GM20000 (cell line): ENCODE data around the gene IGSF23.
"Not testable (repeated sequence)": the region's sequence is repeated elsewhere in the genome, so short reads cannot be mapped to it uniquely, and the experiment has no call there.

ENCODE experiments used
- DNase-seq: peaks from one replicate; pipeline ENCODE4 v3.0.0; 2012; ENCODE audit warnings: low spot score
- TF ChIP-seq, protein P1 (sequence below): IDR thresholded peaks from 2 replicates; pipeline ENCODE4 v1.5.1; 2012; ENCODE audit warnings: mild to moderate bottlenecking, control low read depth; ENCODE audit errors: extremely low read depth, missing control alignments

The IGSF23 gene

GRCh38 chr19:44588771-44589112 is 24.6 kb upstream of the IGSF23 start:
- no peak for DNase-seq
- TF ChIP-seq, protein P1, sequence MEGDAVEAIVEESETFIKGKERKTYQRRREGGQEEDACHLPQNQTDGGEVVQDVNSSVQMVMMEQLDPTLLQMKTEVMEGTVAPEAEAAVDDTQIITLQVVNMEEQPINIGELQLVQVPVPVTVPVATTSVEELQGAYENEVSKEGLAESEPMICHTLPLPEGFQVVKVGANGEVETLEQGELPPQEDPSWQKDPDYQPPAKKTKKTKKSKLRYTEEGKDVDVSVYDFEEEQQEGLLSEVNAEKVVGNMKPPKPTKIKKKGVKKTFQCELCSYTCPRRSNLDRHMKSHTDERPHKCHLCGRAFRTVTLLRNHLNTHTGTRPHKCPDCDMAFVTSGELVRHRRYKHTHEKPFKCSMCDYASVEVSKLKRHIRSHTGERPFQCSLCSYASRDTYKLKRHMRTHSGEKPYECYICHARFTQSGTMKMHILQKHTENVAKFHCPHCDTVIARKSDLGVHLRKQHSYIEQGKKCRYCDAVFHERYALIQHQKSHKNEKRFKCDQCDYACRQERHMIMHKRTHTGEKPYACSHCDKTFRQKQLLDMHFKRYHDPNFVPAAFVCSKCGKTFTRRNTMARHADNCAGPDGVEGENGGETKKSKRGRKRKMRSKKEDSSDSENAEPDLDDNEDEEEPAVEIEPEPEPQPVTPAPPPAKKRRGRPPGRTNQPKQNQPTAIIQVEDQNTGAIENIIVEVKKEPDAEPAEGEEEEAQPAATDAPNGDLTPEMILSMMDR, result no peak

DNA sequence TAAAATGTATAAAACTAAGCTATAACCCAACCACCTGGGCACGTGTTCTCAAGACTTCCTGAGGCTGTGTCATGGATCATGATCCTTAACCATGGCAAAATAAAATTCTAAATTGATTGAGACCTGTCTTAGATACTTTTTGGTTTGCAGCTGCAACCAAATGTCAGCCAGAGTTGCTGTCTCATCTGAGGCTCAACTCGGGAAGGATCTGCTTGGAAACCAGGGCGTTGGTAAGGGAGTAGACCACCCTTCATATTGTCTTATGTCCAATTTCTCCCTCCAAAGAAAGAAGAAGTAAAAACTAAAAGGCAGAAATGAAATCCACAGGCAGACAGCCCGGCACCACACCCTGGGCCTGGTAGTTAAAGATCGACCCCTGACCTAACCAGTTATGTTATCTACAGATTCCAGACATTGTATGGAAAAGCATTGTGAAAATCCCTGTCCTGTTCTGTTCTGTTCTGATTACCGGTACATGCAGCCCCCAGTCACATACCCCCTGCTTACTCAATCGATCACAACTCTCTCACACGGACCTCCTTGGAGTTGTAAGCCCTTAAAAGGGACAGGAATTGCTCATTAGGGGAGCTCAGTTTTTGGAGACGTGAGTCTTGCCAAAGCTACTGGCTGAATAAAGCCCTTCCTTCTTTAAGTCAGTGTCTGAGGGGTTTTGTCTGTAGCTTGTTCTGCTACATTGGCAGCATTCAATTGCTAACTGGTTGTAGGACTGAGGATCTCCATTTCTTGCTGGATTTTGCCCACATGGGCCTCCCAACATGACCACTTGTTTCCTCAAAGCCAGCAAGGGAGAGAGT is 22.9 kb upstream of the IGSF23 start:
- DNase-seq, result no peak
- TF ChIP-seq, protein P1, result no peak

DNA sequence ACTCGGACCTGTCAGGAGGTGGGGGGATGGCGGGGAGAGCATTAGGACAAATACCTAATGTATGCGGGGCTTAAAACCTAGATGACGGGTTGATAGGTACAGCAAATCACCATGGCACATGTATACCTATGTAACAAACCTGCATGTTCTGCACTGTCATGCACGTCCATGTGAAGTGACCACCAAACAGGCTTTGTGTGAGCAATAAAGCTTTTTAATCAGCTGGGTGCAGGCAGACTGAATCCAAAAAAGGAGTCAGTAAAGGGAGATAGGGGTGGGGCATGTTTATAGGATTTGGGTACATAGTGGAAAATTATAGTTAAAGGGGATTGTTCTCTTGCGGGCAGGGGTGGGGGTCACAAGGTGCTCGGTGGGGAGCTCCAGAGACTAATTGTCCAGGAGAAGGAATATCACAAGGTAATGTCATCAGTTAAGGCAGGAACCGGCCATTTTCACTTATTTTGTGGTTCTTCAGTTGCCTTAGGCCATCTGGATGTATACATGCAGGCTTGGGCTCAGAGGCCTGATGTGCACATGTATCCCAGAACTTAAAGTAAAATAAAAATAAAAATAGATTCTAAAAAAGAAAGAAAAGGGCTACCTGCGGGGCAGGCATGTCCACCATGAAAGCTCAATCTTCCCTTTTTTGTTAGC is 21.9 kb upstream of the IGSF23 start:
- DNase-seq, result not testable (repeated sequence)

GRCh38 chr19:44592451-44592890 is 20.9 kb upstream of the IGSF23 start:
- TF ChIP-seq, protein P1, result no peak
- no peak for DNase-seq

DNA sequence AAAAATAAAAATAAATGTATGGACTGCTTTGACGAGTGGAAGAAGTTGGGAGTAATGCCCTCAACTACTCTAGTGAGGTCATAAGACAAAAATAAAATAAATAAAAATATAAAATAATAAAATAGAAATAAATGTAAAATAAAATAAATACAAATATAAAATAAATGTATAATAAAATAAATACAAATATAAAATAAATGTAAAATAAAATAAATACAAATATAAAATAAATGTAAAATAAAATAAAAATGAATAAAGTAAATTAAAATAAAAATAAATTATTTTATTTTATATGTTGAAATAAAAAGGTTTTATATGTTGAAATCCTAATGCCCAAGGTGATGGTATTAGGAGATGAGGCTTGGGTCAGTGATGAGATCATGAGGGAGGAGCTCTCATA is 20.1 kb upstream of the IGSF23 start:
- TF ChIP-seq, protein P1, result no peak
- DNase-seq, result no peak

DNA sequence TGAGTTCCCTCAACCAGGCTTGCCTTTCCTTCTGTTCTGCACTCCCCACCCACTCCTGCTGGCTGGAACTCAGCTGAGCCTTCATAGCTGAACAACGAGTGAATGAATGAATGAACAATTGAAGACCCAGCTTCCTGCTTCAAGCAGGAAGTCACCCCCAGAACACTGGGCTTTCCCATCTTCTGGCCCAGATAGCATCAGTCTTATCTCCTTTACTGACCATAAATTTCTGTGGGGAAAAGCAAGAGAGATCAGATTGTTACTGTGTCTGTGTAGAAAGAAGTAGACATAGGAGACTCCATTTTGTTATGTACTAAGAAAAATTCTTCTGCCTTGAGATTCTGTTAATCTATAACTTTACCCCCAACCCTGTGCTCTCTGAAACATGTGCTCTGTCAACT is 19.5 kb upstream of the IGSF23 start:
- DNase-seq, result not testable (repeated sequence)

- no peak for DNase-seq
- TF ChIP-seq, protein P1, result no peak
These were observed 16.8 kb upstream of the IGSF23 start for GRCh38 chr19:44596428-44597130.

DNA sequence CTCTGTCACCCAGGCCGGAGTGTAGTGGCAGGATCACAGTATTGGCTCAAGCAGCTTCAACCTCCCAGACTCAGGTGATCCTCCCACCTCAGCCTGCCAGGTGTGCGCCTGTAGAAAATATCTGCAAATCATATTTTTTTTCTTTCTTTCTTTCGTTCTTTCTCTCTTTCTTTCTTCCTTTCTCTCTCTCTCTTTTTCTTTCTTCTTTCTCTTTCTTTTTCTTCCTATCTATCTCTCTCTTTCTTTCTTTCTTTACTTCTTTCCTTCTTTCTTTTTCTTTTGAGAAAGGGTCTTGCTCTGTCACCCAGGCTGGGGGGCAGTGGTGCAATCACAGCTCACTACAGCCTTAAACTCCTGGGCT is 16.3 kb upstream of the IGSF23 start:
- TF ChIP-seq, protein P1, result no peak

More for the DNA sequence above, 16.3 kb upstream of the IGSF23 start:
- DNase-seq, result no peak
